Ammon's horn (tissue), 1 donor: ENCODE data around the gene NLRP1.

ENCODE experiments used
- DNase-seq: peaks from one replicate; pipeline ENCODE4 v3.0.0-alpha.2; 2016; ENCODE audit warnings: low spot score

Gene NLRP1

GRCh38 chr17:5473906-5474305, 110.4 kb downstream of the NLRP1 start:
- no peak for DNase-seq

- DNase-seq: no peak
Observed at GRCh38 chr17:5472511-5472910, 111.8 kb downstream of the NLRP1 start.

GRCh38 chr17:5468075-5468473, 116.2 kb downstream of the NLRP1 start:
- DNase-seq: no peak

GRCh38 chr17:5467416-5467815, 116.9 kb downstream of the NLRP1 start:
- DNase-seq: no peak

- DNase-seq: no peak
Observed at GRCh38 chr17:5466295-5466694, 118.0 kb downstream of the NLRP1 start.

- DNase-seq: no peak
Observed at GRCh38 chr17:5464717-5465507, 119.4 kb downstream of the NLRP1 start.
